ENCODE results near the gene FAM76A.

GRCh38 chr1:27779122-27779521 is 53.4 kb downstream of the FAM76A start:
- TF ChIP-seq POLR2AphosphoS5 (IDR thresholded peaks at IDR 0.05) (no peak), CTCF (IDR thresholded peaks at IDR 0.05) (no peak)
